Stimulated activated CD4-positive, alpha-beta T cell treated with anti-CD3 and anti-CD28 coated beads, Interleukin-2, amount 100 ng/mL, for 48 hours (primary cell): ENCODE measurements around the gene P2RX5.

ENCODE experiments used
- DNase-seq, 2 donors: peaks; one replicate each; pipeline ENCODE4 v3.0.0-alpha.2; 2020

Gene P2RX5

GRCh38 chr17:3679531-3680126 lies 16.3 kb downstream of the P2RX5 start:
- no peak for DNase-seq

GRCh38 chr17:3678821-3679530 lies 17.0 kb downstream of the P2RX5 start:
- DNase-seq = no peak

- no peak for DNase-seq
Observed at GRCh38 chr17:3678095-3678820, 17.7 kb downstream of the P2RX5 start.

- DNase-seq = no peak
Observed at GRCh38 chr17:3675886-3676285, 20.1 kb downstream of the P2RX5 start.

- DNase-seq = no peak
Observed at GRCh38 chr17:3672571-3672970, 23.4 kb downstream of the P2RX5 start.

GRCh38 chr17:3669548-3669947 lies 26.4 kb downstream of the P2RX5 start:
- no peak for DNase-seq

GRCh38 chr17:3669085-3669347 lies 26.9 kb downstream of the P2RX5 start:
- DNase-seq = no peak

- DNase-seq = peak; percentile 99
Observed at GRCh38 chr17:3668279-3669084, 27.5 kb downstream of the P2RX5 start, which contains the start of the genes EMC6 and TAX1BP3. Gene EMC6, plus strand, starts transcription at chr17:3668812. Its CDS starts 335 bp downstream, at chr17:3669147. Gene TAX1BP3, minus strand, starts transcription at chr17:3668578. Its CDS starts 52 bp downstream, at chr17:3668526.

GRCh38 chr17:3667366-3668278 lies 28.3 kb downstream of the P2RX5 start:
- DNase-seq = no peak

GRCh38 chr17:3666516-3666915 lies 29.4 kb downstream of the P2RX5 start:
- DNase-seq = no peak

GRCh38 chr17:3665834-3666233 lies 30.1 kb downstream of the P2RX5 start:
- DNase-seq = no peak

- DNase-seq = no peak
Observed at GRCh38 chr17:3663102-3664011, 32.6 kb downstream of the P2RX5 start.

GRCh38 chr17:3660311-3660891 lies 35.6 kb downstream of the P2RX5 start:
- DNase-seq = no peak

- no peak for DNase-seq
Observed at GRCh38 chr17:3659541-3660111, 36.3 kb downstream of the P2RX5 start.

GRCh38 chr17:3658784-3659449 lies 37.0 kb downstream of the P2RX5 start:
- no peak for DNase-seq

GRCh38 chr17:3657874-3658783 lies 37.8 kb downstream of the P2RX5 start:
- no peak for DNase-seq

- no peak for DNase-seq
Observed at GRCh38 chr17:3657588-3657869, 38.4 kb downstream of the P2RX5 start.

GRCh38 chr17:3656755-3657587 lies 39.0 kb downstream of the P2RX5 start:
- no peak for DNase-seq
